Endothelial cell of umbilical vein (primary cell): ENCODE results near the gene PPIL1. TPM values are rescaled to one million over a fixed set of nuclear protein-coding genes. Genes with fewer than 3 reads are reported as not detected.

Source experiments
- BruUV-seq: library from RNA; stranded (reverse); fragments of 400-500 nt; replicated peaks from 2 replicates; lab custom pipeline; 2021; lab: Mats Ljungman, UMichigan
- CTCF ChIA-PET: fragments of 300-600, 350-600 bp; sonication (Branson Sonifier 250); formaldehyde crosslinking; loops from one replicate; lab custom pipeline; 2021; ENCODE audit warnings: antibody characterized with exemption, inconsistent platforms; lab: Charles Lee
- POLR2A ChIA-PET: fragments of 300-600, 350-600 bp; sonication (Branson Sonifier 250); formaldehyde crosslinking; loops from one replicate; lab custom pipeline; 2021; ENCODE audit warnings: antibody characterized with exemption, inconsistent platforms; lab: Charles Lee
- DNase-seq: peaks from one replicate; pipeline ENCODE4 v3.0.0-alpha.2; 2011; ENCODE audit warnings: low read depth, low spot score
- FAIRE-seq: peaks from 2 replicates; lab custom pipeline; 2011; peaks lifted over from hg19 to GRCh38; lab: Jason Lieb, UNC
- H2AFZ ChIP-seq: 2 replicates; pipeline ENCODE4 v1.6.0; 2012; ENCODE audit warnings: low read depth, low read length, control low read depth, inconsistent platforms
- H3K27ac ChIP-seq: 2 replicates; pipeline ENCODE4 v1.5.1; 2011; ENCODE audit warnings: low read depth, mild to moderate bottlenecking, control low read depth, low read length, moderate library complexity; ENCODE audit not compliant: insufficient read depth
- H3K27me3 ChIP-seq, 2 experiments: 2 replicates each; pipeline versions ENCODE4 v1.6.0 to v1.6.1; 2011; ENCODE audit warnings: low read length in 2 of 2, mixed read lengths in 1 of 2; ENCODE audit not compliant: control insufficient read depth in 2 of 2, insufficient read depth in 2 of 2
- H3K36me3 ChIP-seq, 2 experiments: 2 replicates in 1 of 2; 3 replicates in 1 of 2; pipeline ENCODE4 v1.5.1; 2011; ENCODE audit warnings: low read length in 2 of 2, mild to moderate bottlenecking in 1 of 2, moderate library complexity in 1 of 2; ENCODE audit not compliant: control insufficient read depth in 2 of 2, insufficient read depth in 2 of 2; ENCODE audit errors: extremely low read depth in 1 of 2
- H3K4me1 ChIP-seq: 3 replicates; pipeline ENCODE4 v1.5.1; 2011; ENCODE audit warnings: mild to moderate bottlenecking, low read length; ENCODE audit not compliant: control insufficient read depth, insufficient read depth; ENCODE audit errors: extremely low read depth
- H3K4me2 ChIP-seq: 2 replicates; pipeline ENCODE4 v1.6.1; 2011; ENCODE audit warnings: low read length, control low read depth, mixed read lengths; ENCODE audit not compliant: insufficient read depth
- H3K4me3 ChIP-seq, 3 experiments: fragments of 200-600 bp in 1 of 3; sonication (generic), shearing (Covaris generic) in 1 of 3; replicated peaks in 1 of 3; 2 replicates each; pipeline ENCODE4 v1.5.1; 2011 to 2016; ENCODE audit warnings: control low read depth in 3 of 3, low read length in 3 of 3, mild to moderate bottlenecking in 2 of 3, inconsistent platforms in 1 of 3, low read depth in 1 of 3, moderate library complexity in 1 of 3; ENCODE audit not compliant: insufficient read depth in 1 of 3
- H3K79me2 ChIP-seq: 2 replicates; pipeline ENCODE4 v1.6.0; 2012; ENCODE audit warnings: low read length, inconsistent platforms; ENCODE audit not compliant: control insufficient read depth, insufficient read depth
- H3K9ac ChIP-seq: replicated peaks from 2 replicates; pipeline ENCODE3; 2011; ENCODE audit warnings: low read length, control low read depth; ENCODE audit not compliant: insufficient read depth; ENCODE audit errors: extremely low read depth
- H3K9me1 ChIP-seq: replicated peaks from 3 replicates; pipeline ENCODE4 v1.6.0; 2011; ENCODE audit warnings: mild to moderate bottlenecking, low read length; ENCODE audit not compliant: control insufficient read depth, insufficient read depth; ENCODE audit errors: extremely low read depth
- H3K9me3 ChIP-seq: replicated peaks from 2 replicates; pipeline ENCODE4 v1.5.1; 2012; ENCODE audit warnings: low read length, inconsistent platforms; ENCODE audit not compliant: control insufficient read depth, insufficient read depth
- H4K20me1 ChIP-seq: replicated peaks from 2 replicates; pipeline ENCODE3; 2011; ENCODE audit warnings: mild to moderate bottlenecking, low read length; ENCODE audit not compliant: control insufficient read depth, insufficient read depth; ENCODE audit errors: extremely low read depth
- EZH2 ChIP-seq: IDR thresholded peaks from 2 replicates; pipeline ENCODE4 v1.6.1; 2012; ENCODE audit warnings: borderline replicate concordance, low read depth, mild to moderate bottlenecking, moderate library complexity, low read length, inconsistent platforms; ENCODE audit not compliant: severe bottlenecking
- FOS ChIP-seq: IDR thresholded peaks from 2 replicates; pipeline ENCODE4 v1.6.1; 2011; ENCODE audit warnings: mild to moderate bottlenecking, low read length, moderate library complexity, borderline replicate concordance; ENCODE audit not compliant: insufficient read depth
- GATA2 ChIP-seq: IDR thresholded peaks from 2 replicates; pipeline ENCODE4 v1.7.0; 2011; ENCODE audit warnings: low read depth, mild to moderate bottlenecking, moderate library complexity, mixed read lengths, low read length; ENCODE audit not compliant: insufficient read length, insufficient read depth
- JUN ChIP-seq: IDR thresholded peaks from 2 replicates; pipeline ENCODE4 v1.6.1; 2011; ENCODE audit warnings: borderline replicate concordance, low read depth; ENCODE audit not compliant: insufficient read length, insufficient read depth
- MYC ChIP-seq: IDR thresholded peaks from one replicate; pipeline ENCODE4 v1.6.1; 2011; ENCODE audit warnings: mild to moderate bottlenecking, low read depth, low read length
- POLR2A ChIP-seq: IDR thresholded peaks from 2 replicates; pipeline ENCODE4 v1.6.1; 2012; ENCODE audit warnings: low read depth, mild to moderate bottlenecking, control low read depth, low read length
- POLR2AphosphoS5 ChIP-seq: IDR thresholded peaks from 2 replicates; pipeline ENCODE4 v1.6.1; 2012; ENCODE audit warnings: low read depth, mild to moderate bottlenecking, control low read depth, low read length, moderate library complexity; ENCODE audit not compliant: insufficient read depth
- dilution Hi-C: fragments of 300-500 bp; cut with MboI; formaldehyde crosslinking; loops from one replicate; pipeline ENCODE4 v1.15.0; 2019; ENCODE audit warnings: low sequenced_read_pairs; ENCODE audit not compliant: extremely low pct_ligation_motif_present
- intact Hi-C: fragments of 100-400 bp; cut with micrococcal nuclease; formaldehyde crosslinking; loops from one replicate; pipeline ENCODE4 v1.10.0; 2022
- polyA plus RNA-seq, 4 experiments: library from polyadenylated mRNA; depleted of rRNA in 3 of 4; stranded (reverse) in 3 of 4; unstranded in 1 of 4; fragments of >200 nt; gene quantifications; 2 replicates each; pipeline versions ENCODE4 v1.2.1 to v1.2.3, GENCODE V29; 2011 to 2012; ENCODE audit warnings: missing spikeins in 1 of 4
- total RNA-seq: library from RNA; stranded (reverse); gene quantifications from 2 replicates; pipeline ENCODE4 v1.2.3, GENCODE V29; 2021
- TF ChIP-seq, protein P1 (sequence below), 2 donors: IDR thresholded peaks; 1 replicate in 1 of 2; 2 replicates in 1 of 2; pipeline ENCODE4 v1.5.1; 2011; ENCODE audit warnings: low read length in 2 of 2, mild to moderate bottlenecking in 2 of 2, moderate library complexity in 2 of 2, control low read depth in 1 of 2, inconsistent platforms in 1 of 2, low read depth in 1 of 2; ENCODE audit not compliant: insufficient read depth in 1 of 2; ENCODE audit errors: extremely low read depth in 1 of 2
- TF ChIP-seq, protein P2 (sequence below): IDR thresholded peaks from 2 replicates; pipeline ENCODE4 v1.6.1; 2011; ENCODE audit not compliant: insufficient read depth, insufficient read length

The PPIL1 gene
- total and polyA plus RNA-seq, 2 donors (not counting 3 experiments of a cell fraction or from before 2014, with no cell fraction given): 28.6 to 35.6 TPM

DNA sequence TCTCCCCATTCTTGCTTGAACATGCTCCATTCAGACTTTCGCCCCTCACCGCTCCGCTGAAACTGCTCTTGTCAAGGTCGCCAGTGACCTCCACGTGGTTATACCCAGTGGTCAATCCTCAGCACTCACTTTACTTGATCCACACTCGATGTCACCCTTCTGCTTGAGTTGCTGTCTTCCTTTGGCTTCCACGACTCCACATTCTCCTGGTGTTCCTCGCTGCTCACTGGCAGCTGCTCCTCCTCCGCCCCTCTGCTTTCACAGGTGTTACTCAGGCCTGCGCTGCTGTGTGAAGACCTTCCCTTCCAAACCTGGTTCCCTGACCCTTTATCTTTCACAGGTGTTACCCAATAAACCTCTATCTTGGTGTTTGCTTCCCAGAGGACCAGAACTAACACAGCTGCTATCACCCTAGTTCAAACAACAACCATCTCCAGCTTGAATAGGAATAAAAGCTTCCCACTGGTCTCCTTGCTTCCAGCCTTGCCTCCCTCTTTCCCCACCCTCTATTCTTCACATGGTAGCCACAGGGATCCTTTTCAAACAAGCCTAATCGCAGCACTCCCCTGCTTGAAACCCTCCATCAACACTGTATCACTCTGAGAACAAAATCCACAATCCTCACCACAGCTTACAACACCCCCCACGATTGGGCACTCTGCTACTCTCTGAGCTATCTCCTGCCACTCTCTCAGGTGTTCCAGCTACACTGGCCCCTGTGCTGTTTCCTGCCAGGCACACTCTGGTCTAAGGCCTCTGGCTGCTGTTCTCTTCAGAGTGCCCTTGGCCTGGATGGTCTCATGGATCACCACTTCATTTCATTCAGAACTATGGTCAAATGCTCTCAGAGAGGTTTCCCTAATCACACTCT, 10.7 kb downstream of the PPIL1 start:
- POLR2A ChIA-PET: no interaction called here
- no peak overlapping the region for H3K9ac ChIP-seq
- H3K27ac ChIP-seq: no peak overlapping the region
- TF ChIP-seq, protein P1, sequence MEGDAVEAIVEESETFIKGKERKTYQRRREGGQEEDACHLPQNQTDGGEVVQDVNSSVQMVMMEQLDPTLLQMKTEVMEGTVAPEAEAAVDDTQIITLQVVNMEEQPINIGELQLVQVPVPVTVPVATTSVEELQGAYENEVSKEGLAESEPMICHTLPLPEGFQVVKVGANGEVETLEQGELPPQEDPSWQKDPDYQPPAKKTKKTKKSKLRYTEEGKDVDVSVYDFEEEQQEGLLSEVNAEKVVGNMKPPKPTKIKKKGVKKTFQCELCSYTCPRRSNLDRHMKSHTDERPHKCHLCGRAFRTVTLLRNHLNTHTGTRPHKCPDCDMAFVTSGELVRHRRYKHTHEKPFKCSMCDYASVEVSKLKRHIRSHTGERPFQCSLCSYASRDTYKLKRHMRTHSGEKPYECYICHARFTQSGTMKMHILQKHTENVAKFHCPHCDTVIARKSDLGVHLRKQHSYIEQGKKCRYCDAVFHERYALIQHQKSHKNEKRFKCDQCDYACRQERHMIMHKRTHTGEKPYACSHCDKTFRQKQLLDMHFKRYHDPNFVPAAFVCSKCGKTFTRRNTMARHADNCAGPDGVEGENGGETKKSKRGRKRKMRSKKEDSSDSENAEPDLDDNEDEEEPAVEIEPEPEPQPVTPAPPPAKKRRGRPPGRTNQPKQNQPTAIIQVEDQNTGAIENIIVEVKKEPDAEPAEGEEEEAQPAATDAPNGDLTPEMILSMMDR (IDR thresholded peaks at IDR 0.05; ENCODE audit: extremely low read depth in 1 of 2, insufficient read depth in 1 of 2, low read depth in 1 of 2, low read length in 2 of 2): no peak
- TF ChIP-seq MYC: no peak
- TF ChIP-seq EZH2: no peak
- TF ChIP-seq, protein P2, sequence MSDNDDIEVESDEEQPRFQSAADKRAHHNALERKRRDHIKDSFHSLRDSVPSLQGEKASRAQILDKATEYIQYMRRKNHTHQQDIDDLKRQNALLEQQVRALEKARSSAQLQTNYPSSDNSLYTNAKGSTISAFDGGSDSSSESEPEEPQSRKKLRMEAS: no peak
- TF ChIP-seq JUN: no peak
- TF ChIP-seq GATA2: no peak
- no peak for TF ChIP-seq FOS
- no peak for TF ChIP-seq POLR2A
- TF ChIP-seq POLR2AphosphoS5: no peak
- no peaks in the 10 kb centered on the region for H3K9me3 ChIP-seq
- FAIRE-seq: no peak
- DNase-seq: no peak
- no peaks in the 10 kb centered on the region for H4K20me1 ChIP-seq
- dilution Hi-C loops (no loop called here), intact Hi-C loops (no loop called here)
- peaks cover 40% of the 10 kb centered on the region for H3K79me2 ChIP-seq
- H2AFZ ChIP-seq: no peak overlapping the region
- CTCF ChIA-PET: interaction anchor here (0.8 to 3.5 kb wide), 5 partner anchors 11 to 154 kb away, joined by 3 to 17 read pairs (median 10); partner anchors contain the start of gene PPIL1
- H3K27me3 ChIP-seq: no peaks in the 10 kb centered on the region
- peaks cover 8% of the 10 kb centered on the region for H3K4me1 ChIP-seq
- no peak overlapping the region for H3K4me2 ChIP-seq
- H3K4me3 ChIP-seq: no peak overlapping the region
- peaks cover 3 to 6% of the 10 kb centered on the region in 2 experiments for H3K36me3 ChIP-seq
- no peaks in the 10 kb centered on the region for H3K9me1 ChIP-seq
- no TSS peak for BruUV-seq
